GM18951 (cell line): ENCODE results near the gene TMEFF2.
"Not testable (repeated sequence)": the region's sequence is repeated elsewhere in the genome, so short reads cannot be mapped to it uniquely, and the experiment has no call there.

Experiments
- POLR2A ChIP-seq: IDR thresholded peaks from 4 replicates; pipeline ENCODE4 v1.6.1; 2011; ENCODE audit warnings: mild to moderate bottlenecking; ENCODE audit not compliant: insufficient read length, insufficient read depth; ENCODE audit errors: extremely low read depth
- in situ Hi-C: fragments of 300-500 bp; cut with MboI; formaldehyde crosslinking; loops from one replicate; pipeline ENCODE4 v1.12.0; 2022; ENCODE audit warnings: low sequenced_read_pairs, mixed read lengths, inconsistent platforms; ENCODE audit not compliant: unreplicated experiment

The TMEFF2 gene

DNA sequence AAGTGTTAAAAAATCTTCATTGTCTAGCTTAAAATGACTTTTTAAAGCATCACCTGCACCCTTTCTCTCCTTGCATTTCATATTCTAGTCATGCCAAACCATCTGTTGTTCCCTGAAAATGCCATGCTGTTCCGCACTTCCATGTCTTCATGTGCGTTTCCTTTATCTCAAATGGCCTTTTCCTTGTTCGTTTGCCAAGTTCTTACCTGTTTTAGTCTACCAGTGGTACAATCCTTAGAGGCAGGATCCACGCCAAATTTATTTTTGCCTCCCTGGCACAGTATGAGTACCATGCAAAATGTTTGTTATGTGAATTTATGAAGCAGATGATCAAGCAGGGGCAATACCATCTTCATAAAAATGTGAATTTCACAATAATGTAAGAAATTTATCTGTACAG lies 37.0 kb downstream of the TMEFF2 start:
- no peak for TF ChIP-seq POLR2A
- in situ Hi-C loops = no loop called here

DNA sequence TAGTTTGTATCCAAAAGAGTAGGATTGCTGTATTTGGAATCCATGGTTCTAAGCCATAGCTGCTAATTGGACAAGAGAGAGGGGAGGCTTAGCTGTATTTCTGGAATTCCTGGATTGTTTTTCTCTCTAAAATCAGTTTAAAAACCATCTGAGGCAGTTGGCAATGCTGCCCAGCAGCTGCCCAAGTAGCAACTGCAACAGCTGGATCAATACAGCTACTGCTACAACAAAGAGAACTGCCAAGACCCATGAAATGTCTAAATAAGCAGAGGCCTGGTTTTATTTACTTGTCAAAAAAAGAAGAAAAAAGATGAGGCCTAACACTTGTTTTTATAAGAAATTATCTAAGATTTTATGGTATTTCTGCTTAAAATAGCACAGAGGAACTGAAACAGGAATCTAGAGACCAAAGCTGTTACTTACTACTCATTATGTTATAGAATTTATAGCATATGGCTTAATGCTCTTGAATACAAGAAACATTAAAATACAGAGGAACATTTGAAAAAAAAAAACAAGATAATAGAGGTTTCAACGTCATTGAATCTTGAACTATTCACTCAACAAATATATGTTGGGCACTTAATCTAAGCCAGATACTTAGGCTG lies 39.1 kb downstream of the TMEFF2 start:
- in situ Hi-C loops = no loop called here
- TF ChIP-seq POLR2A = no peak

DNA sequence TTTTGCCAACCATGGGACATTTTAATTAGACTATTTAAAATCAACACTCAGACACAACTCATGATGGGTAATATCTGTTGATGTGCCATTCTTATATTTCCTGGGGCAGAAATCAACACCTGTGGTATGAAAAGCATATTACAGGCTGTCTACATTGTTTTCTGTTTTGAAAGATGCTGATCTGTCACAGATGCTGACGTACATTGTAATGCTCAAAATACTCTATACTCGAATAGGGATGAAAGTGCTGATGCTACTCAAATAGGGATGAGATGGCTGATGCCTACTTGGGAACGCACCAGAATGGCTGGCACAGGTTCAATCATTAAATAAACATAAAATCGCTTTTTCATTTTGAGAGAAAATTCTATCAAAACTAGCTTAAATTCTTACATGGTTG lies 41.2 kb downstream of the TMEFF2 start:
- in situ Hi-C loops = no loop called here

DNA sequence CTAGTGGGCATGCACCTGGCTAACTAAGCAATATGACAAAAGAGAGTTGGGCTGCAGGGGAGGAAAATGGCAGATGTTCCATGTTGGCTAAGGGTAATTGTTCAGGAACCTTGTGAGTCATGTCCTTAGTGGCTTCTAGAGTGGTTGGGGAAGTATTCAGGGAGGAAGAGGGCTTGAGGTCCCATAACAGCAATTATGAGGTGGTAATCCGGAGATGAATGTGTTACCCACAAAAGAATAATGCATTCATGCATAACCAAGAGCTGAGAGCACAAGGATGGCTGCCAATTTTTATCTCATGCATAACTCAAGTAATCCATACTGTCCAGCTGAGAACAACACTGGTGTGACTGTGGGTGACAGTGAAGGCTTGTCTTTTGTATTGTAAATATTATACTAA lies 42.9 kb downstream of the TMEFF2 start:
- in situ Hi-C loops = no loop called here
- TF ChIP-seq POLR2A = no peak

More for the DNA sequence above, 41.2 kb downstream of the TMEFF2 start:
- no peak for TF ChIP-seq POLR2A

DNA sequence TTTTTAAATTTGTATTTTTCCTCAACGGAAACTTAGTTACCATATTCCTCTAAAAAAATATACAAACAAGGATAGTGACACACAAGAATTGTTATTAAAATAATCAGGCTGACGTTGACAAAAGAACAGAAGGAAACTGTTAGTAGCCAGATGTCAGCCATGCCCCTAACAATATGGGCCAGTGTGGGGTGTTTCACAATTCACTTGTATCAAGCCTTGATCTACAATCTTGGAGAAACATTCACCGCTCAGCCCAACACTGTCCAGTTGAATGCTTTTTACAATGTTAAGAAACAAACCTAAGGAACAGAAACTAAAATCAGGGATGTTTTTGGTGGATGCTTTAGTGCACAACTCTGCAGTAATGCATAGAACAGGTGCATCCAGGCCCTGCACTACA lies 44.6 kb downstream of the TMEFF2 start:
- in situ Hi-C loops = no loop called here
- TF ChIP-seq POLR2A = no peak

DNA sequence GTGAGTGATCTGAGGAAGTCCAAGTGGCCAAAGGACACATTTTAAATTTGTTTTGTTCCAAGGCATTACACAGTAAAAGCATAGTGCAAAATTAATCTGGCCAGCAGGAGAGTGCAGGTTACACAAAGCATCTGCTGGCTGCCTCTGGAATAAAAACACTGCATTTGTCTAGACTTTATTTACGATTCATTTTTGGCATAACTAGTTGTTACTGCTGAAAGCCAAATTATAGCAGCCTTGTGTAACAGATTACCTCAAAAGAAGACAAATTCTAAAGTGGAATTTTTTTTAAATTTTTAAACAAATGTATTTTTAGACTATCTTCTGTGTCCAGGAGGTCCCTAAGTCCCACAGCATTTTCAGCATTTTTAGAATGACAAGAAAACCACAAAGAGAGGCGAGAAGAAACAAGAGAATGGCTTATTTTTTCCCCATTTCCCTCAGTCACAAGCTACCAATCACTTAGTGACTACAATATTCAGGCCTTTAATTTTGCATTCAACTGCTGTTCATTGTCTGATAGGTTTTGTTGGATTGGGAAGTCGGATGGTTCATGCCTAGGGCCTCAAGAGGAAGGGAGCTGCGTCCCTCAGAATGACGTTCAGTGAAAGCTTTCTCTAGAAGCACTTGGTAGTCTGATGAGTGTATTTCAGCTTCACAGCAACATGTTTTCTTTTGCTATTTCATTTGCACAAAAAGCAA lies 46.0 kb downstream of the TMEFF2 start:
- in situ Hi-C loops = no loop called here
- TF ChIP-seq POLR2A = no peak

DNA sequence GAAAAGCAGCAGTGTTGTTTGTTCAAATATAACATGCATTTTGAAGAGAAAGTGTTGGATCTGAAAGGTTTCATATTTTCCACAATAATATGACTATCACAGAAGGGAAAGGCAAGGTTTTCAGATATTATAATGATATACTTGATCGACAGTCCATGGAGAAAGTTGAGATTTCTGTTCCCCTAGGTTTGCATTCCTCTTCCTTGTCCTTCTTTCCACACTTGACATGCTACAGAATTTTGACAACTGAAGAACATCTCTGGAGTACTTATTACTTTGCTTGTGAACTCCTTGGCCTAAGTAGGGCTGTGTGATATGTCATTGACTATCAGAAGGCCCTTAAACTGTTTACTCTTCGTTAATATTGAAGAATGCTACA lies 46.5 kb downstream of the TMEFF2 start:
- no peak for TF ChIP-seq POLR2A
- in situ Hi-C loops = no loop called here

DNA sequence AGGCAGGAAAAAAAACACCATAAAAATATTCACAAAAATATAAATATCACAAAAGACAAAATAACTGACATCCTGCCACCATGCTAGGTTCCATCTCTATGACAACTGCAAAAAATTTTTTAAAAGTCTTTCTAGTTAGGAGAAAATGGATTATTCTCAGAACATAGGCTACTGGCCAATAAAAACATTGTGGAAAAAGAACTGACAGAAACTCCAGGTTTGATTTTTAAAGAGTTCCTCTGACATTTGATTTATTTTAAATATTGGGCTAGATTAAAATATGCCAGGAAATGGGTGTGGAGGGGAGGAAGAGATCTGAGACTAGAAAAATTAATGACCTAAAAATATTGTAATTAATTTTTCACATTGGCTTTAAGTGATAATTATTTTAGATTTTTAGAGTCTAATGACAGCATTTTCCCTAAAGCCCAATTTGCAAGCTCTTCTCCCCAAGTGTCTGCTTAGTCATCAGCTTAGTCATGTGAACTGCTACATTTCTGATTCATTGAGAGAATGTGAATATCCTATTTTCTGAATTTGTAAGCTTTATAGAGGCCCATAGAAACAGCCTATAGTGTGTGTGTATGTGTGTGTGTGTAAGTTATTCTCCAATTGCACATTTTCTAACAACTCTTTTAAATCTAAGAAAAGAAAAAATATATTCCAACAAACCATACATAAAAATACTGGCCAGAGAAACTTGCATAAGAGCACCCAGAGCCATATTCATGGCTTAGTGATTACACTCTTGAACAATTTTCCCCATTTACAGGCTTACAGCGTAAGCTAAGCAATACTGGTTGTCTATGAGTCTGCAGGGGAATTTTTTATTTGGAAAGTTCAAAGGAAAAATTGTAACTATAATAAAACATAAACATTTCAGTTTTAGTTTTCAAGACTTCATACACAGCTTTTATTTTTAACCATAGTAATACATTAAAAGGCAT lies 48.4 kb downstream of the TMEFF2 start:
- TF ChIP-seq POLR2A = no peak
- in situ Hi-C loops = no loop called here

DNA sequence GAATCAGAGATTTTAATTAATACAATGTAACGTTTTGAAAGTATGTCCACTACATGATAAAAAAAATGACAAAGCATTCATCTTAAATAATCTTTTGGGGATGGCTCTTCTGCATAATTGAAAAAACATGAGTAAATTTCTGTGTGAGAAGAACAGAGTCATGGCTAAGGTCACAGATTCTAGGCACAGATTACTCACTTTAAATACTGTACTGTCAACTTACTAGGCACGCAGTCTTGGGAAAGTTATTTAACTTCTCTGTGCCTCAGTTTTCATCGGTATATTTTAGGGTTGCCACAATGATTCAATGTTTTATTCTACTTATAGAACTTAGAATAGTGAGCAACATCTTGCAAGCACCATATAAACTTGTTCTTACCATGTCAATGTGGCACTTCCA lies 49.2 kb downstream of the TMEFF2 start:
- TF ChIP-seq POLR2A = no peak
- in situ Hi-C loops = no loop called here

DNA sequence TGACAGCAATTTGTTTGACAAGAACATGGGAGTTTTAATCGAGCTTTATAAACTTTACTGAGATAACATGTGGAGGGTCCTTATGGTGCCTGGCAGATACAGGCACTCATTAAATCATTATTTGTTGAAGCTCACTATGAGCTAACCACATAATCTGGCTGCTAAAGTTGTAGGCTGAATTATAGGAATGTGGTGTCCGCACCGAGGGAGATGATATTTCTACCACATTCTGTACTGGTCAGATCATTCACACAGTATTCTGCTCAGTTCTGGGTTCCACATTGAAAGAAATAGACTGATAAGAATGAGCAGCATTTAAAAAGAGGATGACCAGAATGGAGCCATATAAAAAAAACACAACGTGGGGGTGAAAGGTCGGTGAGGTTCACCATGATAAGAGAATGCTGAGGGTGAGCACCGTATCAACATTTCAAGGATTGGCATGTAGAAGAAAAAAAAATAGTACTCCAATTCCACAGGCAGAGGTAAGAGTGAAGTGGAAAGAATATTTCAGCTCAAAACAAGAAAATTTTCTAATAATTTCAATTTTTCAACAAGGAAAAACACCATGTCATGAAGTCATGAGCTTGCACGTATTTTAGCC lies 54.4 kb downstream of the TMEFF2 start:
- in situ Hi-C loops = no loop called here
- no peak for TF ChIP-seq POLR2A

DNA sequence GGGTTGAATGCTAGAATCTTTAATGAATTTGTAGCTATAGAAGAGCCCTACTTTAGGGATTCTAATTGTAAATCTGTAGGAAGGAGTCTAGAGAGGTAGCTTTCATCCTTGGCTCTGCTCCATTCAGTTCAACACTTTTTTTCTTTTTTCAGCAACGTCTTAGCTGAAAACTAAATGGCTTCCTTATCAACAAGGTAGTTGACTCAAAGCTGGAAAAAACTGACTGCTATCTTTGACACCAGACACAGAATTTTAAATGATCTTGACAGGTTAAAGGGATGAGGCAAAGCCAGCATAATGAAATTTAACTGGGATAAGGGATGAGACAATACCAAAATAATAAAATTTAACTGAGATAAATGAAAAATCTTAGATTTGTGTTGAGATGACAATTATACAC lies 54.9 kb downstream of the TMEFF2 start:
- in situ Hi-C loops = no loop called here

DNA sequence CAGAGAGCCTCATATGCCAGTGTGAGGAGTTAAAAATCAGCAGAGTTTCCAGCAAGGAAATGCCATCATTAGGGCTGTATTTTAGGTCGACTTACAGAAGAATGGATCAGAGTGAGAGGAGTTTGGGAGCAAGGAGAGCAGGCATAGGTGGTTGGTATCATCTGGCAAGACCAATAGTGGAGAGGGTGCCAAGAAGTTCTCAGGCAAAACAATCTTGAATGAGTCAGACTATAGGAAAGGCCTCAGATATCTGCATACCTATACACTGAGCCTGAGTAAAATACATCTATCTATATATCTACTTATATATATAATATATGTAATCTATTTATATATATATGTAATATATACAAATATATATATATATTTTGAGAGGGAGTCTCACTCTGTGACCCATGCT lies 57.3 kb downstream of the TMEFF2 start:
- in situ Hi-C loops = no loop called here

More for the DNA sequence above, 54.9 kb downstream of the TMEFF2 start:
- no peak for TF ChIP-seq POLR2A

DNA sequence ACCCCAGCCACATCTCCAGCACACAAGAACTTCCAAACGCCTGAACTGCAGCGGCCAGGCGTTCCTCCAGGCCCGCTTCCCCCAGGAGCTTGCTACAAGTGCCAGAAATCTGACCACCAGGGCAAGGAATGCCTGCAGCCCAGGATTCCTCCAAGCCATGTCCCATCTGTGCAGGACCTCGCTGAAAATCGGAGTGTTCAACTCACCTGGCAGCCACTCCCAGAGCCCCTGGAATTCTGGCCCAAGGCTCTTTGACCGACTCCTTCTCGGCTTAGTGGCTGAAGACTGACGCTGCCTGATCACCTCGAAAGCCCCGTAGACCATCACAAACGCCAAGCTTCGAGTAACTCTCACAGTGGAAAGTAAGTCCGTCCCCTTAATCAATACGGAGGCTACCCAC lies 62.1 kb downstream of the TMEFF2 start:
- in situ Hi-C loops = not testable (repeated sequence)

More for the DNA sequence above, 57.3 kb downstream of the TMEFF2 start:
- no peak for TF ChIP-seq POLR2A

DNA sequence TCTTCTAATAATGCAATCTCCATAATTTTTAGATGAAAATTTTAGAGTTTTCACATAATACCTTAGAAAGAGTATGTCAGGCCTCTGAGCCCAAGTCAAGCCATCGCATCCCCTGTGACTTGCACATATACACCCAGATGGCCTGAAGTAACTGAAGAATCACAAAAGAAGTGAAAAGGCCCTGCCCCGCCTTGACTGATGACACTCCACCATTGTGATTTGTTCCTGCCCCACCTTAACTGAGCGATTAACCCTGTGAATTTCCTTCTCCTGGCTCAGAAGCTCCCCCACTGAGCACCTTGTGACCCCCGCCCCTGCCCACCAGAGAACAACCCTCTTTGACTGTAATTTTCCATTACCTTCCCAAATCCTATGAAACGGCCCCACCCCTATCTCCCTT lies 64.4 kb downstream of the TMEFF2 start:
- in situ Hi-C loops = not testable (repeated sequence)

DNA sequence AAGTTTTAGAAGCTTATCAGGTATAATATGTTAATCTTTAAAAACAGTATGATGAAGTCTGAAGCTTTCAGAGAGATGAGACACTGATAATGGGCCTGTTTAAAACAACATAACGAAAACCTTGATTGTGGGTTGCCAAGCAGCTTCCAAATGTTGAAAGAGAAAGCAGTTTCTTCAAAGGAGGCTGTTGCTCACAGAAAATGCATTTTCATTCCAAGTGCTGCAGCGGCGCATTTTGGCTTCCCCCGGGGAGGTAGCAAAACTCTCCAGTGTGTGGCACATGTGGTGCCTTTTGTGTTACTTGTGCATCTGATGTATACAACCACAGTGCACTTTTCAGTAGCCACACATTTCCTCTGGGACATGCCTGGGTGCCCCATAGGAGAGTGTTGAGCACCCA lies 66.1 kb downstream of the TMEFF2 start:
- in situ Hi-C loops = no loop called here

More for the DNA sequence above, 66.1 kb downstream of the TMEFF2 start:
- no peak for TF ChIP-seq POLR2A
